GM12872 (cell line): ENCODE measurements around the gene VSIG8.

Source experiments
- TF ChIP-seq, protein P1 (sequence below): IDR thresholded peaks from 3 replicates; pipeline ENCODE4 v1.5.1; 2011; ENCODE audit warnings: low read depth, mild to moderate bottlenecking, low read length, moderate library complexity; ENCODE audit not compliant: insufficient read depth

The VSIG8 gene

DNA sequence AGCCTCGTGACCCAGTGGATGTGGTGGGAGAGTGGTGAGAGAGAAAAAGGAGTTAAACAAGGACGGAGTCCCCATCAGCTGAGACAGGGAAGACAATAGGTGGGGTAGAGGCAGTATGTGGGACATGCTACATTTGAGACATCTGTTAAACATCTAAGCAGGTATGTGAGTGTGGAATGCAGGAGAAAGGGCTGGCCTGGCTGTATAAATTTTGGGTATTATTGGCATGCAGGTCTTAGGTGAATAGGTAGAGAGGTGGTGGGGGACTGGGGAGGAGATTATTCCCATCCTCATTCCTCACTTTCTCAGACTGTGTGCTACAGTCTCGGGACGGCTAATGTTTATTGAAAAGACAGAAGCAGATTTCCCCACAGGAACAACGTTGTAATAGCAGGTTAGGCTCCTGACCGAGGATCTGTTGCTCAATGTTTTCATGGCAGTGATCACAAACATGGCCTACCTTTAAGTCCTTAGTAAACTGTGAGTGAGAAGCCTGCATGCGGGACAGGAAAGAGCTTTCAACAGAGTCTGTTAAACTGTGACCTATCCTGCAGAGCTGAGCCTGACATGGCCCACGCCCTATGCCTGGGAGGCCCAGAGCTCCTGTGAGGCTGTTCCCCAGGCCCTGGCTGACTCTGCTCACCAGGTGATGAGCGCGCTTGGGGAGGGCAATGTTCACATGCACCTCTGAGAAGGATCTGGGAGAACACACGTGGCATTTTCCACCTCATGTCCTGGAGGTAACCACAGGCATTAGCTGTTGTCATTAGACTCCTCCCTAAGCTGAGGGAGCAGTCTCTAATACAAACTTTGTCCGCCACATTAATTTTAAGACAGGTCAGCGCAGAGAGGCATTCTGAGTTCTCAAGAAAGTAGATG lies 16.5 kb downstream of the VSIG8 start:
- TF ChIP-seq, protein P1, sequence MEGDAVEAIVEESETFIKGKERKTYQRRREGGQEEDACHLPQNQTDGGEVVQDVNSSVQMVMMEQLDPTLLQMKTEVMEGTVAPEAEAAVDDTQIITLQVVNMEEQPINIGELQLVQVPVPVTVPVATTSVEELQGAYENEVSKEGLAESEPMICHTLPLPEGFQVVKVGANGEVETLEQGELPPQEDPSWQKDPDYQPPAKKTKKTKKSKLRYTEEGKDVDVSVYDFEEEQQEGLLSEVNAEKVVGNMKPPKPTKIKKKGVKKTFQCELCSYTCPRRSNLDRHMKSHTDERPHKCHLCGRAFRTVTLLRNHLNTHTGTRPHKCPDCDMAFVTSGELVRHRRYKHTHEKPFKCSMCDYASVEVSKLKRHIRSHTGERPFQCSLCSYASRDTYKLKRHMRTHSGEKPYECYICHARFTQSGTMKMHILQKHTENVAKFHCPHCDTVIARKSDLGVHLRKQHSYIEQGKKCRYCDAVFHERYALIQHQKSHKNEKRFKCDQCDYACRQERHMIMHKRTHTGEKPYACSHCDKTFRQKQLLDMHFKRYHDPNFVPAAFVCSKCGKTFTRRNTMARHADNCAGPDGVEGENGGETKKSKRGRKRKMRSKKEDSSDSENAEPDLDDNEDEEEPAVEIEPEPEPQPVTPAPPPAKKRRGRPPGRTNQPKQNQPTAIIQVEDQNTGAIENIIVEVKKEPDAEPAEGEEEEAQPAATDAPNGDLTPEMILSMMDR: no peak

DNA sequence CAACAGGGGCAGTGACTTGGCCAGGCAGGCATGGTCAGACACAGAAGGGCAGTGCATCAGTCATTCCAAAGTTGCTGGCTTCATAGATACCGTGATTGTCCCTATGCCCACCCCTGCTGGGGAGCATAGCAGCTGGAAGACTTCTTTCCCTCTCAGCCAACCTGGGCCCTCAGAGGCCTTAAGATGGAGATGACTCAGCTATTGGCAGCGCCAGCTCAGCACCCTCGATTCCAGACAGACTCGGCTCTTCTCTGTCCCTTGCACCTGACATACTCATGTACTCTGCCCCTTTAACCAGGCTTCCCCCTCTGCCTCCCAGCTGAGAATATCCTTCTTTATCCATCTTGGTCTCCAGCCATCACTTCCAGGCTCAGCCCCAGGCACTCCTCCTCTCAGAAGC lies 19.0 kb downstream of the VSIG8 start:
- TF ChIP-seq, protein P1: no peak

DNA sequence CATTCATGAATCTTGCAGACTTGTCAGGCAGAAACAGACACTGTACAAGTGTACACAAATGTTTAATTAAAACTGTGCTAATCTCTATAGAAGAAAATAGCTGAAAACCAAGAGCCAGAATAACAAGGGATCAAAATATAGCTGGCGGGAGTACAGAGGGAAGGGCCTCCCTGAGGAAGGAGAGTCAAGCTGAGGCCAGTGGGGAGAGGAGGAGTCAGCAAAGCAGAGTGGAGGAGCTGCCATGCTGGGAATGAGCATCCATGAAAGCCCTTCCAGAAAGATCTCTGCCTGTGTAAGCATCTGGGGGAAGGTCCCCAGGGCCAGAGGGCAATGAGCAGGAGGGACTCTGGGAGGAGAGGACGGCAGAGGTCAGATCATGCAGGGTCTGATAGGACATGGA lies 20.7 kb downstream of the VSIG8 start:
- TF ChIP-seq, protein P1: no peak

DNA sequence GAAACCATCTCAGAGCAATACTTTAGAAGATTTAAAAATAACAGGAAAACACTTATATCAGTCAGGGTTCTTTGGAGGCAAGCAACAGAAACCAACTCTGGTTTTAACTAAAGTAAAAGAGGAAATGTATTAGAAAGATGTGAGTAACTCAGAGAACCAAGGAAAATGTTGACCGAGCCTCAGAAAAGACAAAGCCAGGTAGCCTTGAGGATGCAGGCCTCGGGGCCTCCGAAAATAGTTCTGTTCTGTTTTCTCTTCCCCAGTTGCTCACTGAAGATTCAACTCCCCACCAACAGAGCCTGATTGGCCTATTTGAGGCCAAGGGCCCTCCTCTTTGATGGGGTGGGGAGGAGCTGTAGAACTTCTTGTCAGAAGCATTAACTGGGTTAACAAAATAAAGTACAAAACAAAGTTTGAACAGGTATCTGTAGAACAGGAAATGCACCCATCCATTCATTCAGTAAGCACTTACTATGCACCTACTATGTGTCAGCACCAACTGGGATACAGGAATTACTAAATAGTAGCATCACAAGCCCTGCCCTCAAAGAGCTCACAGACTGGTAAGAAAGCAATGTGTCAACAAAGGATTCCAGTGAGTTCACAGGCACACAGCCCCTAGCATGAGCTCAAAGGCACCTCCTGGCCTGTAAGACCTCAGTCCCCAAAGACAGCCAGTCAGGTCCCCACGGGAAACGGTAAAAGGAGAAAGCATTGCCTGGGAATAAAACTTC lies 23.2 kb downstream of the VSIG8 start:
- TF ChIP-seq, protein P1: no peak

DNA sequence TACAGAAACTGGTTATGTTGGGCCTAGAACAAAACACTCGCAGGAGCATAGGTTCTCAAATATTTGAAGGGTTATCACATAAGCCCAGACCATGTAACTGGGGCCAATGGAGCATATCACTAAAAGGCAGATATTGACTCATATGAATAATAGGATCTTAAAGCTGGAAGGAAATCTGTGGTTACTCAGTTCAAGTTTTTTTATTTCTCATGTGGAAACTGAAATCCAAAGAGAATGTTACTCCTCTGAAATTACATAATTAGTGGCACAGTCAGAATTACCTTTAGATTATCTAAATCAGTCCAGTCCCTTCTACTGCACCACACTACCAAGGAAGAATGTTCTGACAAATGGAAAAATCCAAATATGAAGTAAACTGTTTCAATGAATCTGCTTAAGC lies 23.7 kb downstream of the VSIG8 start:
- TF ChIP-seq, protein P1: no peak

DNA sequence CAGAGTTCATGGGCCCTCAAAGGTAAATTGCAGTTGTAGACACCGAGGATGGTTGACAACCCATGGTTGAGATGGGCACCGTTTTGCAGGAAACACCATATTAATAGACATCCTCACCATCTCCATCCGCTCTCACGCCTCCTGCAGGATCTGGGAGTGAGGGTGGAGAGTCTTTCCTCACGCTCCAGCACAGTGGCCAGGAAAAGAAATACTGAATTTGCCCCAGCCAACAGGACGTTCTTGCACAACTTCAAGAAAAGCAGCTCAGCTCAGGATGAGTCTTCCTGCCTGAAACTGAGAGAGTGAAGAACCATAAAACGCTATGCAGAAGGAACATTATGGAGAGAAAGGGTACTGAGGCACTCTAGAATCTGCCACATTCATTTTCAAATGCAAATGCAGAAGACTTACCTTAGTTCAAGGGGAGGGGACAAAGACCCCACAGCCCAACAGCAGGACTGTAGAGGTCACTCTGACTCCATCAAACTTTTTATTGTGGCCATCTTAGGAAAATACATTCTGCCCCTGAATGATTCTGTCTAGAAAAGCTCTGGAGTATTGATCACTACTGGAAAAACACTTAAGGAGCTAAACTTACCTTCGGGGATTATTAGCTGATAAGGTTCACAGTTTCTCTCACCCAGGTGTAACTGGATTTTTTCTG lies 26.5 kb downstream of the VSIG8 start:
- TF ChIP-seq, protein P1: 0 out of 3 replicates have a peak, but pooled peaks have one; percentile 7

DNA sequence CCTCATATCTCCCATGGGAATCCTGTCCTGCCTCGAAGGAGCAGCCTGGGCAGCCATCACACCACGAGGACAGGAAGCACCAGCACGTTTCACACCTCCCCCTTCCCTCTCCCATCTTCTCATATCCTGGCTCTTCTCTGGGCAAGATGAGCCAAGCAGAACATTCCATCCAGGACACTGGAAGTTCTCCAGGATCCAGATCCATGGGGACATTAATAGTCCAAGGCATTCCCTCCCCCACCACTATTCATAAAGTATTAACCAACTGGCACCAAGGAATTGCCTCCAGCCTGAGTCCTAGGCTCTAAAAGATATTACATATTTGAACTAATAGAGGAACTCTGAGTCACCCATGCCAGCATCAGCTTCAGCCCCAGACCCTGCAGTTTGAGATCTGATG lies 27.1 kb downstream of the VSIG8 start:
- TF ChIP-seq, protein P1: no peak
